Ramos (cell line): Measurements from ENCODE around the gene S100A9.

Experiments used
- in situ Hi-C: fragments of 300-500 bp; cut with MboI; formaldehyde crosslinking; loops from one replicate; pipeline ENCODE4 v1.14.3; 2022; ENCODE audit warnings: low sequenced_read_pairs; ENCODE audit not compliant: unreplicated experiment

S100A9 gene

DNA sequence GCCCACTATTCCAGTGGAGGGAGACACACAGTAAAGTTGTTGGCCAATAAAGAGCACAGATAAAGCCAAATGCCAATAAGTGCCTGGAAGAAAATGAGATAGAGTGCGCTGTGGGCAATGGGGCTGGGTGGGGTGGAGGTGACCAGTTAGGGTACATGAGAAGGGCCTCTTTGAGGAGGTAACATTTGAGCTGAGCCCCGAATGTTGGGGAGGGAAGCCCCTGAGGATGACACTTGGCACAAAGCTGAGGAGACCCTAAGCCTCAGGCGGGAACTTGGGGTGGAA, 979 bp downstream of the S100A9 start:
- in situ Hi-C loops = loop anchor here (10.0 kb wide), 1 partner anchor 126 kb away; no protein-coding TSS in a partner anchor

GRCh38 chr1:153359241-153359640, 1.6 kb downstream of the S100A9 start:
- in situ Hi-C loops = loop anchor here (10.0 kb wide), 1 partner anchor 126 kb away; no protein-coding TSS in a partner anchor

DNA sequence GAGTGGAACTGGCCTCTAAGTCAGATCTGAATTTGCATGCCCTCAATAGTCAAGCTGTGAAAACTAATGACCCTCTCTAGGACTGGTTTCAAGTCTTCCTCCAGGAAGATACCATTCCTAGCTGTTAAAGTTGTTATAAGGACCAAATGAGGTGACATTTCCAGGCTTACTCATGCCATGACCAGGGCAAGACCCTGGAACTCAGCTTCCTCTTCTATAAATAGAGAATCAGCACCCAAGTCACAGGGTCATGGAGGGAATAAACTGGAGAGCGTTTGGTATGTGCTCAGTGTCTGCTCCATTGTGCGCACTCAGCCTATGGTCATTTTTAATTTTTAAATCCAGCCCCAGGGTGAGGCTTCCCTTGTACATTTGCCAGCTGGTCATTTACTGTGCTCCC, 2.5 kb downstream of the S100A9 start:
- in situ Hi-C loops = no loop called here

DNA sequence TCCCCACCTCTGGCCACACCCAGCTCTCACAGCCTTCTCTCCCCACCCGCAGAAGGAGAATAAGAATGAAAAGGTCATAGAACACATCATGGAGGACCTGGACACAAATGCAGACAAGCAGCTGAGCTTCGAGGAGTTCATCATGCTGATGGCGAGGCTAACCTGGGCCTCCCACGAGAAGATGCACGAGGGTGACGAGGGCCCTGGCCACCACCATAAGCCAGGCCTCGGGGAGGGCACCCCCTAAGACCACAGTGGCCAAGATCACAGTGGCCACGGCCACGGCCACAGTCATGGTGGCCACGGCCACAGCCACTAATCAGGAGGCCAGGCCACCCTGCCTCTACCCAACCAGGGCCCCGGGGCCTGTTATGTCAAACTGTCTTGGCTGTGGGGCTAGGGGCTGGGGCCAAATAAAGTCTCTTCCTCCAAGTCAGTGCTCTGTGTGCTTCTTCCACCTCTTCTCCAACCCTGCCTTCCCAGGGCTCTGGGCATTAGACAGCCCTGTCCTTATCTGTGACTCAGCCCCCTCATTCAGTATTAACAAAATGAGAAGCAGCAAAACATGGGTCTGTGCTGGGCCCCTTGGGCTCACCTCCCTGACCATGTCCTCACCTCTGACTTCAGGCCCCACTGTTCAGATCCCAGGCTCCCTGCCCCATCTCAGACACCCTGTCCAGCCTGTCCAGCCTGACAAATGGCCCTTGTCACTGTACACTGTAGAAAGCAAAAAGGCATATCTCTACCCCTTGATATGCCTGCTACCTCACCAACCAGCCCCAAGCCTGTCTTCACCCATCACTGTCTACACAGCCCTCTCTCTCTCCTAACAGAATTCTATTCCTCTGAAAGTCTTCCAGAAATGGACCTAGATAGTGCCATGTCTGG, 3.2 kb downstream of the S100A9 start:
- in situ Hi-C loops = no loop called here

- in situ Hi-C loops = no loop called here
Measured at GRCh38 chr1:153361480-153362109, 3.9 kb downstream of the S100A9 start.

DNA sequence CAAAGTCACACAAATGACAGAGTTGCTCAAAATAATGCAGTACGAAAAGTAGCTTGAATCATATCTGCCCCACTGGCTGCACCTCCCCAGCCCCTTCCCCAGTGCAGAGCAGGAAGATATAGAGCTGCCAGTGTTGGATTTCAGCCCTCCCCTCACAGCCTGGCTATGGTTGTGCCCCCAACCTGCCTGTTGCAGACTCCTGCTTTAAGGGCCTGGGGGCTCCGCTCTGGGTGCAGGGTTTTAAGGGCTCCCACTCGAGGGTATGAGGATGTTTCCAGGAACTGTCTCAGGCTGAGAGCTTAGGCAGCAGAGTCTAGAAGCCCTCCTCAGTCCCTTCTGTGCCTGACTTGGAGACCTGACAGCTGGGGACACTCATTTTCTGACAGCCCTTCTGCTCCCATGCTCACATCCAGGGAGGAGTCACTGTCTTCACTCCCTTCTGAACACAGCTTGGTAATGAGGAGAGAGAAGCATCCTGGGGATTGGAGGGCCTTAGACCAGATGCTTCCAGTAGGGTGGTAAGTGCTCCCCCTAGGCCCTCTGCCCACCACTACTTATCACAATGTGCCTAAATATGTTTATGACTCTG, 4.6 kb downstream of the S100A9 start:
- in situ Hi-C loops = no loop called here

- in situ Hi-C loops = no loop called here
Measured at GRCh38 chr1:153363641-153364040, 6.0 kb downstream of the S100A9 start.

GRCh38 chr1:153364156-153364555, 6.5 kb downstream of the S100A9 start:
- in situ Hi-C loops = no loop called here

DNA sequence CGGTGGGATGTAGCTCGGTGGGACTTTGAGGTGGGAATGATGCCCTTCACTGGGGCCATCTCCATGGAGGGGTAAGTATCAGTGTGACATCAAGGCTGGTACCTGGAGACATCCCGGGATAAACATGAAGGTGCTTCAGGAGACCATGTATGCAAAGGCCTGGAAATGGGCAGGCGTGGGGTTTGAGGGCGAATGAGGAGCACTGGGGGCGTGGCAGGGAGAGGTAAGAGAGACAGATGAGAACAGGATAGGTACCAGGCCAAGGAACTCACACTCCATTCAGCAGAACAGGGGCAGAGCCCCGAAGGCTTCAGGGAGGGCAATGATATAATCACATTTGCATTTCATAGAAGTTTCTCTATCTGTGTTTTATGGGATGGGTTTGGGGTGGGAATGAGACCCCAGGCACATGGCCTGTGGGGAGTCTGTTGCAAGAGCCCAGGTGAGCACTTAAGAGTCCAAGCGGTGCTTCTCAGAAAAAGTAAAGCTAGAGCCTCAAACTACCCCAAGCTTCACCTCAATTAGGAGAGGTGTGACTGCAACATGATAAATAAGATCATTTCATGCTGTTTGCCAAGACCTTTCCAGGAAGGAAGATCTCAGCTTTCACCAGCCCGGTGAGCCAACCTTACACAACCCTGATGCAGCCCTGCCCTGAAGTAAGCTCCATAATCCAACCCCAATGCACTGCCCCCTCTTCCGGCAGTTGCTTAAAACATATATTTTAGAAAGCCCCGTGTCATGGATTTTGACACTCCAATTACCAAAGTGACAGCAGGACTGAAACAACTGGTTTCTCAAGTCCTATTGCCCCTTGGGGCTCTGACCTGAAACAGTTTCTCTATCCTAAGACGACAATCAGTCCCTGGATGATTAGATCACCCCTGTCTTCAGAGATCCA, 7.4 kb downstream of the S100A9 start:
- in situ Hi-C loops = no loop called here

GRCh38 chr1:153365696-153366095, 8.0 kb downstream of the S100A9 start:
- in situ Hi-C loops = no loop called here

- in situ Hi-C loops = no loop called here
Measured at GRCh38 chr1:153366261-153366660, 8.6 kb downstream of the S100A9 start.

DNA sequence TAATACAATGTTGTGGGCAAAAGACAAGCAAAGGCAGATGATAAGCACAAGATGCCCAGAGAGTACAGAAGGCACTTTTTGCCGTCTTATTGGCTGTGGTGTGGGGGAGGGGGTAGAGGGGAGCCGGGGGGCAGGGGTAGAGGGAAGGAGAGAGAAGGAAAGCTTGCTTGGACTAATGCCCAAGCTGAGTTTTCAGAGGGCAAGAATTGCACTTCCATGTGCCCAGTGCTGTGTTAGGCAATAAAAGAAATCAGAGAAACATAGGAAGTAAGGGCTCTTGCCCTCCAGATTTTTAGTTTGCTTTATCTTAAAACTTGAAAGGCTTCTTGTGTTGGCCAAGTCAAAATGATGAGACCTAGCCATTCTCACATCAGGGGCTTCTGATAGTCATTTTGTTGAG, 9.4 kb downstream of the S100A9 start:
- in situ Hi-C loops = no loop called here

GRCh38 chr1:153368495-153368894, 10.8 kb downstream of the S100A9 start:
- in situ Hi-C loops = no loop called here

DNA sequence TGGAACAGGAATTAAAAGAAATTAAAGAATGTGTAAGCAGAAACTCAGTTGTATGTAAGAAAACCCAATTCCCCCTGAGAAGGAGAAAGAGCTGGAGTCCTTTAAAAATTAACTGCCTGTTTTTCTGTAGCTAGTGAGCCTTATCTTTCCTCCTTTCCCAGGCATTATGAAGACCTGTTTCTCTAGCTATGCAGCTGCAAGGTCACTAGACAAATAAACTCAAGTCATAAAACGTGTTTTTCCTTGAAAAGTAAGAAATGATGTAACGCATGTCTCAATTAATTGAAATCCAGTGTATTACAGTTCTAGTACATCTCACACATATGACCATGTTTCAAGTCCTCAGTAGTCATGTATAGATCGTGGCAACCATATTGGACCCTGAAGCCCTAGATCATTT, 12.5 kb downstream of the S100A9 start:
- in situ Hi-C loops = no loop called here

- in situ Hi-C loops = no loop called here
Measured at GRCh38 chr1:153371231-153371630, 13.6 kb downstream of the S100A9 start.

- in situ Hi-C loops = no loop called here
Measured at GRCh38 chr1:153372571-153372970, 14.9 kb downstream of the S100A9 start.

DNA sequence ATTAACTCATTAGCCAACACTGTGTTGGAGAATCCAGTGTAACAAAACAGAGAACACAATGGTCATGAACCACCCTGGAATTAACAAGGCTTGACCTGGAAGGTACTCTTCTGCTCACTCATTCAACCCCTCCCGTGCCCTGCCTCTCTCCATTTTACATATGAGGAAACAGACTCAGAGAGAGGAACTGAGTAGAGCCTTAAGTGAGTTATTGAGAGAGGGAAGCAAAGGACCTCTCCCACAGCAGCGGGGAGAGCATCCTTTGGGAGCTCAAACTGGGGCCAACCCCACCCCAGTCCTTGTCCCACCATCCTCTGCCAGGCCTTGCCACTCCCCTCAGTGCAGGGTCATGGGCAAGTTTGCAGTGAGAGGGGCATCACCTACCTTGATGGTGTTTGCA, 16.4 kb downstream of the S100A9 start:
- in situ Hi-C loops = no loop called here

GRCh38 chr1:153375511-153375910, 17.9 kb downstream of the S100A9 start, which contains the start of gene S100A12:
S100A12 (minus strand) TSS chr1:153375621; CDS start chr1:153374592, 1,029 bp downstream.
- in situ Hi-C loops = no loop called here

GRCh38 chr1:153379591-153379990, 21.9 kb downstream of the S100A9 start:
- in situ Hi-C loops = no loop called here

- in situ Hi-C loops = no loop called here
Measured at GRCh38 chr1:153380711-153381110, 23.1 kb downstream of the S100A9 start.
